ENCODE results near the gene EVC. TPM values are rescaled to one million over a fixed set of nuclear protein-coding genes. Genes with fewer than 3 reads are reported as not detected.

Gene EVC
- total and polyA plus RNA-seq, 2 of the 8 experiments (the other 6 are each of a cell fraction or from before 2014, with no cell fraction given) = 2.6 to 9.8 TPM

DNA sequence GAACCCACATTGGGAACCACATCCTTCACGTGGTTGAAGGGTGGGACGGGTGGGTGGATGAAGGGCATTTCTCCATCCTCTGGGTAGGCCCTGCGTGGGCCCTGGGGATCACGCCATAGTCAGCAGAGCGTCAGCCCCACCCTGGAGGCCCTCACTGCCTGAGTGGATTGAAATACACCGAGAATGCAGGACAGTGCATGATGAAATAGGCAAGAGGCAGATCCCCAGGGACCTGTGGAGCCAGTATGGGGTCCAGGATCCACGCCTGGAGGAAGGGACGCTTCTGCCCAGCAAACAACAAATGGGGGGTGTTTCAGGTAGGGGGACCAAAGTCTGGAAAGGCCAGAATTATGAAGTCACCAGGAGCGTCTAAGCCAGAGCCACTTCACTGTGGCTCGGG is 19.4 kb downstream of the EVC start:
- no peaks in the 10 kb centered on the region for H3K79me1 ChIP-seq (ENCODE audit: low read depth, low read length)
- H3K23ac ChIP-seq (ENCODE audit: insufficient read length) = no peak overlapping the region
- no peak overlapping the region for H3K4me3 ChIP-seq (ENCODE audit: extremely low read depth in 1 of 4, insufficient read depth in 2 of 4, low read depth in 3 of 4, low read length in 4 of 4)
- no peaks in the 10 kb centered on the region for H3K79me2 ChIP-seq (ENCODE audit: control insufficient read depth in 1 of 2, insufficient read depth in 2 of 2, low read length in 2 of 2)
- H2AFZ ChIP-seq (ENCODE audit: low read length) = no peak overlapping the region
- H2BK5ac ChIP-seq (ENCODE audit: low read depth, low read length) = no peak overlapping the region; the same call in 1 of the 2 replicates
- no peak overlapping the region for H4K91ac ChIP-seq (replicated peaks; ENCODE audit: insufficient read length, low read length)
- H3K4me1 ChIP-seq (replicated peaks in 1 of 4; ENCODE audit: control insufficient read depth in 3 of 4, insufficient read depth in 4 of 4, low read length in 3 of 4) = no peaks in the 10 kb centered on the region
- no peak overlapping the region for H3K27ac ChIP-seq (ENCODE audit: low read depth, low read length)
- no peak overlapping the region for H4K5ac ChIP-seq (ENCODE audit: insufficient read length, low read depth, low read length)
- DNase-seq (ENCODE audit: low read depth in 1 of 2, low spot score in 2 of 2) (no peak), FAIRE-seq (no peak)
- no peak overlapping the region for H3K18ac ChIP-seq (ENCODE audit: extremely low read depth, low read length)
- H2BK20ac ChIP-seq (ENCODE audit: low read length) = no peak overlapping the region
- ChIA-PET POLR2A (ENCODE audit: partially characterized antibody) (no interaction called here), CTCF (ENCODE audit: partially characterized antibody) (no interaction called here)
- no peak overlapping the region for H2AK5ac ChIP-seq (ENCODE audit: low read depth, low read length)
- H2BK120ac ChIP-seq (replicated peaks; ENCODE audit: low read depth, low read length) = no peak overlapping the region
- no peak overlapping the region for H2BK12ac ChIP-seq (ENCODE audit: low read depth, low read length)
- peaks cover 0 to 12% (median 3%) of the 10 kb centered on the region in 4 experiments; a peak in 5 of 8 replicates for H3K36me3 ChIP-seq (ENCODE audit: control insufficient read depth in 2 of 4, insufficient read depth in 4 of 4, low read length in 3 of 4)
- H3K56ac ChIP-seq (replicated peaks; ENCODE audit: insufficient read length, low read depth, low read length) = no peak overlapping the region
- 98% methylated on average over 7 of the region's 10 CpGs; no CpG with 5 or more reads in 1 of the 2 experiments for WGBS, 2 experiments (ENCODE audit: extremely low coverage in 1 of 2, insufficient coverage in 1 of 2, insufficient read length in 1 of 2, insufficient replicate concordance in 2 of 2, low coverage in 1 of 2, low lambda C conversion rate in 2 of 2, missing lambda C conversion rate in 1 of 2)
- no peaks in the 10 kb centered on the region for H3K27me3 ChIP-seq (replicated peaks in 1 of 4; ENCODE audit: control insufficient read depth in 3 of 4, extremely low read depth in 1 of 4, insufficient read depth in 3 of 4, low read length in 3 of 4)
- H2BK15ac ChIP-seq (ENCODE audit: low read length) = no peak overlapping the region
- H3K4ac ChIP-seq (replicated peaks; ENCODE audit: insufficient read length, low read depth, low read length) = no peak overlapping the region
- peaks cover 2 to 3% of the 10 kb centered on the region in 2 experiments for H4K20me1 ChIP-seq (replicated peaks in 1 of 2; ENCODE audit: control insufficient read depth in 1 of 2, insufficient read depth in 2 of 2, low read length in 2 of 2)
- no peak overlapping the region for H3K4me2 ChIP-seq (ENCODE audit: insufficient read depth in 1 of 2, low read depth in 2 of 2, low read length in 2 of 2)
- peak overlapping the region; percentile 17; the same call in 1 of the 2 replicates for H4K8ac ChIP-seq (ENCODE audit: extremely low read depth, insufficient read depth, low read length)
- no peak for TF ChIP-seq HDAC2 (IDR thresholded peaks at IDR 0.05; ENCODE audit: borderline replicate concordance in 1 of 2, low read depth in 2 of 2, low read length in 2 of 2)
- TF ChIP-seq EP300 (IDR thresholded peaks at IDR 0.05; ENCODE audit: borderline replicate concordance in 1 of 2, low read depth in 2 of 2, low read length in 2 of 2) = no peak
- TF ChIP-seq CEBPB (IDR thresholded peaks at IDR 0.05; ENCODE audit: low read depth, low read length) = no peak
- TF ChIP-seq KDM5A (IDR thresholded peaks at IDR 0.05; ENCODE audit: low read length) = no peak
- no peak overlapping the region for H3K14ac ChIP-seq (ENCODE audit: insufficient read length)
- no peaks in the 10 kb centered on the region for H3K9me3 ChIP-seq (ENCODE audit: insufficient read depth in 2 of 2, low read depth in 1 of 2, low read length in 1 of 2)
- H3K9ac ChIP-seq (replicated peaks in 1 of 4; ENCODE audit: extremely low read depth in 1 of 4, low read depth in 3 of 4, low read length in 3 of 4) = no peak overlapping the region
- H3K23me2 ChIP-seq (ENCODE audit: low read depth, low read length) = no peaks in the 10 kb centered on the region; the same call in 1 of the 2 replicates

Data from H1 (cell line).